HG02970 (cell line): ENCODE results near the gene LRP2.
"Not testable (repeated sequence)": the region's sequence is repeated elsewhere in the genome, so short reads cannot be mapped to it uniquely, and the experiment has no call there.

Experiments used
- ATAC-seq: cut with Tn5 transposase; IDR thresholded peaks from one replicate; pipeline ENCODE4 v1.9.1; 2021; ENCODE audit warnings: mild to moderate bottlenecking, moderate library complexity, moderate number of reproducible peaks; ENCODE audit not compliant: unreplicated experiment, low FRiP score

LRP2 gene

DNA sequence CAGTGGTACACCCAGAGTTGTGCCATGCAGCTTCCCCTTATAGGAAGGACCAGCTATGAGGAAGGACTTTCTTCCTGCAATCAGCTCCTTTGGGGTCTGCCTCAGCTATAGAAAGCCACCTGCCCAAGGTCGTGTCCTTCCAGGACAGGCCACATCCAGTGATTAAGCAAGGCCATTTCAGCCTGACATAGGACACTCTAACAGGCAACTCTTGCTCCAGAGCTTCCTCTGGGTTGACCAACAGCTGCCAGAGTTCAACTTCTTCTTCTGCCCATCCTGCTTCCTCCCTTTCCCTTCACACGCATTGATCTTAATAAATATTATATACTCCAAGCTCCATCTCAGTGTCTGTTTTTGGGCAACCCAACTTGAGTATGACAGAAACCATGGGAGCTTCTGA is 12.8 kb downstream of the LRP2 start:
- no peak for ATAC-seq

DNA sequence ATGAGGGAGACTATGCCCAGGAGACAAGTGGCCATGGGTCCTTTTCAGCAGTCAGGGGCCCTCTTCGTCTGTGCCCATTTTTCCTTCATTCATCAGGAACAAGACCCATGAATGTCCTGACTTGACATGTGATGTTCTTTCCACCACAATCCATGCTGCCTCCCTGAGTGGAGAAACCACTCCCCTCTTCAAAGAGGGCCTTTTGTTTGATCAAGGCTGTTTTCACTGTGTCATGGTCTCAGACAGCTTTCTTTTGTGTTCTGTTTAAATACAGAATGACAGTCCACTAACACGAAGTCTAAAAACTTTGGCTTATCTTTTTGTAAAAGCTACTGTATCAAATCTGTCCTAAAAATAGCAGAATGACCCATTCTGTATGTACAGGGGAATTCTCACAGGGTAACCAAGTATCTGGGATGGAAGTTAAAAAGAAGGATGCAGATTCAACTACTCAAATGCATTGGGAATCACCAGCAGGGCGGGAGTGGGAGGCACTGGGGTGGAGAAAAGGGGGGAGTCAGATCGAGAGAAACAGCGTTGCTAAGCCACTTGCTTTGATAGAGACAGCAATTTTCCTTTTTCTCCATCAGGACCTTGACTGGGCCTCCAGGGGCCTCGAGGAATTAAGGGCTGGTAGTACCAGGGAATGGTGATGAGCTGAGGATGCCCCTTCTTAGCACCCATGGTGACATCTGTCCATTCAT is 13.9 kb downstream of the LRP2 start:
- no peak for ATAC-seq

GRCh38 chr2:169345486-169346437 is 16.6 kb downstream of the LRP2 start:
- no peak for ATAC-seq

- ATAC-seq: no peak
Observed at GRCh38 chr2:169344736-169345485, 17.4 kb downstream of the LRP2 start.

DNA sequence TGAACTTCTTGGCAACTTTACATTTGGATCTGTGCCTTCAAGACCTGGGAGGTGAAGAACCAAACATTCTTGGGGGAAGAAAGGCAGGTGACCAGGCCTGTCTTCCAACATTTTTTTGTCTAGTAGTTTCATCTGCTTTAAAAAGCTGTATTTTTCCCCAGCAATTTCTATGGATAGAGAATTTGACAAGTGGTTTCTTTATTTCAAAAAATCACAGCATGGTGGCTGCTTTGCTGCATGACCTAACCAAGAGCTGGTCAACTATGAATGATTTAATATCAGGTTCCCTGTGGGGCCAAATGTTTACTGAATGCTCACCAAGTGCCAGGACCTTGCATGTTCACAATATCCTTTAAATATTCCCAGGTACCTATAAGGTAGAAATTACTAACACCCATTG is 19.1 kb downstream of the LRP2 start:
- ATAC-seq: no peak

DNA sequence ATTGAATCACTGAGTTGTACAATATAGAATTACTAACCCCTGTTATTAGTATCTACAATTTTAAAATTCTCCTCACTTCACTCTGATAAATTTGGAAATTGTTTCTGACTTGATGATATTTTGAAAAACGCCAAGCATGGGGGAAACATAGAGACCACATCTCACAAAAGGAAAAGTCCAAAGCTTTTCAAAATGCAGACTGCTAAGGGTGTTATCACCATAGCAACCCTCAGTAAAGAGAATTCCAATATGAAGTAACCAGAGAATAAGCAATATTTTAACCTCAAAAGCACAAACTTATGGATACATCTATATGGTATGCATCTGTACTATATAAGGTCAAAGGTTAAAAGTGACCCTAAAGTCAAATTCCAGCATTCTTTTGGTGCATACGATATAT is 22.7 kb downstream of the LRP2 start:
- no peak for ATAC-seq

DNA sequence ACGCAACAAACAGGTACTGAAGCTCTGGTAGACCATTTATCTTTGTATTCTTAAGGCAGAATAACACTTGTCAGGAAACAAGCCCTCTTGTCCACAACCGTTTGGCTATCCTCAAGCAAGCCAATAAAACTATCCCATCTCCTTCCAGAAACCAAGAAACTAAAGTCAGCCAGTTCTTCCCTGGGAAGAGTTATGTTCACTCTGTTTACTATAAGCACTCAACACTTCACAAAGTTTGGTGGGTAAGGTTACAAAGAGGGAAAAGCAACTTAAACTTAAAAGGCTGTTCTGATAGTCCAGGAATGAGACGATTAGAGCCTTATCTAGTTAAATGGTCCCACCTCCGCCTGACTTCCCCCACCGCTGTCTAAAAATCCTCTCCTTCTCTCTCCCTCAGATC is 25.6 kb downstream of the LRP2 start:
- no peak for ATAC-seq

- no peak for ATAC-seq
Observed at GRCh38 chr2:169330555-169331198, 31.7 kb downstream of the LRP2 start.

DNA sequence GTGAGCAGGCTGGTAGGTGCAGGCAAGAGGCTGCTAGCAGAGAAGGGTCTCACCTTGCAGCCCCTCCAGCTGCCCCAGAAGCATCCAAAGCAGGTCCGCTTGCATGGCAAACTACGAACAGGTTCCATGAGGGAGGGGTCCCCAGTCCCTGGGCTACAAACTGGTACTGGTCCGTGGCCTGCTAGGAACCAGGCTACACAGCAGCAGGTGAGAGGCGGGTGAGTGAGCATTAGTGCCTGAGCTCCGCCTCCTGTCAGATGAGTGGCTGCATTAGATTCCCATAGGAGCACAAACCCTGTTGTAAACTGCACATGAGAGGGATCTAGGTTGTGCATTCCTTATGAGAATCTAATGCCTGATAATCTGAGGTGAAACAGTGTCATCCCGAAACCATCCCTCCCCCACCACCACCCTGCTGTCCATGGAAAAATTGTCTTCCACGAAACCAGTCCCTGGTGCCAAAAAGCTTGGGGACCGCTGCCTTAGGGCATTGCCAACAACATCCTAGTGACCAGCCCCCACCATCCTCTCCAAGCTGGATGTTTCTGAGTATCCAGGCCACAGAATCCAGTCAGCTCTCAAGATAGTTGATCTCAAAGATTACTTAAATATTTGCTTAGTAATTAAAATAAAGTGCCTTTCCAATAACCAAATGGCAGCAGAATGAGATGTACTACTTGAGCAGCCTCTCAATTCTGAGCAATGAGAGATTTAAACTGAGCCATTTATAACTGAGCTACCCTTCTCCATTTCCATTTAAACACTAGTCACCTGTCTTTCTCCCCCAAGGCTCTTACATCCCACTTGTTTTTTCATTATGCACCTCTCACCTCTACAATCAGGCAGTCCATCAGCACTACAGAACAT is 32.4 kb downstream of the LRP2 start:
- ATAC-seq: no peak

GRCh38 chr2:169328785-169329184 is 33.5 kb downstream of the LRP2 start:
- no peak for ATAC-seq

GRCh38 chr2:169327837-169328236 is 34.5 kb downstream of the LRP2 start:
- ATAC-seq: not testable (repeated sequence)

GRCh38 chr2:169325886-169326285 is 36.4 kb downstream of the LRP2 start:
- not testable (repeated sequence) for ATAC-seq

- ATAC-seq: no peak
Observed at GRCh38 chr2:169324581-169325260, 37.6 kb downstream of the LRP2 start.

DNA sequence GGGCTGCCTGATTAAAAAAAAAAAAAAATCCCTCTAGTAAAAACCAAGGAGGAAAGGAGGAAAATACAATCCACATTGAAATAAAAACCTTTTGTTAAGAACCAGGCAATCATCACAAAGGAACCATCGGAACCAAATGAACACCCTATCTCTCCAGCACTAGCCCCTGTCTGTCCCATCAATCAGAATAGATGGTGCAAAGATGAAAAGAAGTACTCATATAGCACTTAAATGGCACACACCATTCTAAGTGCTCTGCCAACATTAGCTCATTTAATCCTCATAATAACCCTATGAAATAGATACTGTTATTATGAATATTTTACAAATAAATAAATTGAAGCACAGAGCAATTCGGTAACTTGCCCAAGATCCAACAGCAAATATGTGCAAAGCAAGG is 38.5 kb downstream of the LRP2 start:
- ATAC-seq: no peak

- no peak for ATAC-seq
Observed at GRCh38 chr2:169320561-169320960, 41.8 kb downstream of the LRP2 start.

DNA sequence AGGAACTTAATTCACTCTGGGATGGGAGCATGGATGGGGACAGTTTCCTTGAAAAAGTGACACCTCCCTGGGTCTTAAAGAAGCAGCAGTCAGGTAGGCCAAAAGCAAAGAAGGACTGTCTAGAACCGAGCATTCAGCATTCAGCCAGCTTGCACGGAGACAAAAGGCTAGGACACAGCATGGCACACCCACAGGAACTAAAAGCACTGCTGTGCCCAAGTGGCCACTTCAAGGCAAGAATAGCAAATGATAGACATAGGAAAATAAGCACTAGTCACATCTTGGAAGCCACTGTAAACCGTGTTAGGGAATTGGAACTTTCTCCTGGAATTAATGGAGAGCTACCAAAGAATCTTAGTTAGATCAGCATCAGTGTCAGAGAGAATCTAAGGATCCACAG is 47.0 kb downstream of the LRP2 start:
- no peak for ATAC-seq

DNA sequence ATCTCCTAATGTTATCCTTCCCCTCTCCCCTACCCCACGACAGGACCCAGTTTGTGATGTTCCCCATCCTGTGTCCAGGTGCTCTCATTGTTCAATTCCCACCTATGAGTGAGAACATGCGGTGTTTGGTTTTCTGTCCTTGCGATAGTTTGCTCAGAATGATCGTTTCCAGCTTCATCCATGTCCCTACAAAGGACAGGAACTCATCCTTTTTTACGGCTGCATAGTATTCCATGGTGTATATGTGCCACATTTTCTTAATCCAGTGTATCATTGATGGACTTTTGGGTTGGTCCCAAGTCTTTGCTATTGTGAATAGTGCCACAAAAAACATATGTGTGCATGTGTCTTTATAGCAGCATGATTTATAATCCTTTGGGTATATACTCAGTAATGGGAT is 54.0 kb downstream of the LRP2 start:
- not testable (repeated sequence) for ATAC-seq

DNA sequence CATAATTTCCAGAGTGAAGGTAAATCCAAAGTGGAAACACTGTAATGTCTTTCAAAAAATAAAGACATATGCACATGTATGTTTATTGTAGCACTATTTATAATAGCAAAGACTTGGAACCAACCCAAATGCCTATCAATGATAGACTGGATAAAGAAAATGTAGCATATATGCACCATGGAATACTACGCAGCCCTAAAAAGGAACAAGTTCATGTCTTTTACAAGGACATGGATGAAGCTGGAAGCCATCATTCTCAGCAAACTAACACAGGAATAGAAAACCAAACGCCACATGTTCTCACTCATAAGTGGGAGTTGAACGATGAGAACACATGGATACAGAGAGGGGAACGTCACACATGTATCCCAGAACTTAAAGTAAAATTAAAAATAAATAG is 57.6 kb downstream of the LRP2 start:
- ATAC-seq: not testable (repeated sequence)
